CD14-positive monocyte (primary cell): ENCODE results near the gene SYNGR4. TPM values are rescaled to one million over a fixed set of nuclear protein-coding genes. Genes with fewer than 3 reads are reported as not detected.

Source experiments
- DNase-seq, 3 donors: peaks; one replicate each; pipeline ENCODE4 v3.0.0-alpha.2; 2011 to 2022
- H2AFZ ChIP-seq: 2 replicates; pipeline ENCODE4 v1.6.0; 2012; ENCODE audit warnings: mild to moderate bottlenecking, low read depth, low read length, inconsistent platforms; ENCODE audit not compliant: insufficient read depth, poor library complexity, severe bottlenecking
- H3K27ac ChIP-seq, 2 donors: 1 replicate in 1 of 2; 2 replicates in 1 of 2; pipeline ENCODE4 v1.5.1; 2012 to 2013; ENCODE audit warnings: low read length in 2 of 2, control low read depth in 1 of 2, inconsistent platforms in 1 of 2, low read depth in 1 of 2, mild to moderate bottlenecking in 1 of 2
- H3K27me3 ChIP-seq, 2 donors: one replicate each; pipeline versions ENCODE4 v1.6.0 to v1.6.1; 2011 to 2013; ENCODE audit warnings: low read length in 2 of 2; ENCODE audit not compliant: control insufficient read depth in 2 of 2, insufficient read depth in 2 of 2
- H3K36me3 ChIP-seq, 2 donors: replicated peaks in 1 of 2; 1 replicate in 1 of 2; 2 replicates in 1 of 2; pipeline versions ENCODE4 v1.5.1 to v1.6.1; 2012 to 2013; ENCODE audit warnings: low read length in 2 of 2, control low read depth in 1 of 2, inconsistent platforms in 1 of 2, mild to moderate bottlenecking in 1 of 2; ENCODE audit not compliant: insufficient read depth in 2 of 2, control insufficient read depth in 1 of 2
- H3K4me1 ChIP-seq, 2 donors: 1 replicate in 1 of 2; 2 replicates in 1 of 2; pipeline versions ENCODE4 v1.5.1 to v1.6.1; 2012 to 2013; ENCODE audit warnings: low read length in 2 of 2, control low read depth in 1 of 2, inconsistent platforms in 1 of 2, mild to moderate bottlenecking in 1 of 2, moderate library complexity in 1 of 2; ENCODE audit not compliant: insufficient read depth in 2 of 2, control insufficient read depth in 1 of 2
- H3K4me2 ChIP-seq: replicated peaks from 2 replicates; pipeline ENCODE3; 2012; ENCODE audit warnings: low read length, moderate library complexity, mild to moderate bottlenecking; ENCODE audit not compliant: poor library complexity, severe bottlenecking; ENCODE audit errors: extremely low read depth
- H3K4me3 ChIP-seq, 3 experiments: fragments of 200-600 bp in 1 of 3; sonication (generic) in 1 of 3; replicated peaks in 1 of 3; 1 replicate in 2 of 3; 2 replicates in 1 of 3; pipeline ENCODE4 v1.5.1; 2011 to 2013; ENCODE audit warnings: low read length in 3 of 3, mild to moderate bottlenecking in 3 of 3, control low read depth in 2 of 3, low read depth in 2 of 3, inconsistent platforms in 1 of 3, moderate library complexity in 1 of 3
- H3K79me2 ChIP-seq: 2 replicates; pipeline ENCODE4 v1.6.0; 2012; ENCODE audit warnings: mild to moderate bottlenecking, control low read depth, inconsistent platforms, low read length, moderate library complexity; ENCODE audit not compliant: insufficient read depth
- H3K9ac ChIP-seq: 2 replicates; pipeline ENCODE4 v1.6.0; 2017; ENCODE audit warnings: low read length, mild to moderate bottlenecking; ENCODE audit not compliant: insufficient read depth, poor library complexity, severe bottlenecking
- H3K9me3 ChIP-seq, 2 donors: replicated peaks in 1 of 2; 1 replicate in 1 of 2; 2 replicates in 1 of 2; pipeline versions ENCODE4 v1.5.1 to v1.6.1; 2012 to 2013; ENCODE audit warnings: low read length in 2 of 2, control low read depth in 1 of 2; ENCODE audit not compliant: control insufficient read depth in 1 of 2, insufficient read depth in 1 of 2
- H4K20me1 ChIP-seq: 2 replicates; pipeline ENCODE4 v1.6.0; 2012; ENCODE audit warnings: mild to moderate bottlenecking, low read length, control low read depth, moderate library complexity; ENCODE audit not compliant: insufficient read depth
- H3K27ac Mint-ChIP-seq, 7 donors: one replicate each; pipeline ENCODE4 v1.8.0; 2020; ENCODE audit warnings: mild to moderate bottlenecking in 7 of 7, mixed read lengths in 7 of 7, moderate library complexity in 6 of 7, inconsistent platforms in 2 of 7
- H3K27me3 Mint-ChIP-seq, 3 donors: one replicate each; pipeline ENCODE4 v1.8.0; 2021 to 2022; ENCODE audit warnings: low read depth in 3 of 3, mild to moderate bottlenecking in 3 of 3, mixed read lengths in 3 of 3, moderate library complexity in 3 of 3, inconsistent platforms in 1 of 3
- H3K36me3 Mint-ChIP-seq, 2 donors: one replicate each; pipeline ENCODE4 v1.8.0; 2020; ENCODE audit warnings: mixed read lengths in 2 of 2, inconsistent platforms in 1 of 2, mild to moderate bottlenecking in 1 of 2
- H3K4me1 Mint-ChIP-seq: one replicate; pipeline ENCODE4 v1.8.0; 2020; ENCODE audit warnings: mild to moderate bottlenecking, mixed read lengths
- H3K4me3 Mint-ChIP-seq, 2 donors: one replicate each; pipeline ENCODE4 v1.8.0; 2020; ENCODE audit warnings: mild to moderate bottlenecking in 2 of 2, mixed read lengths in 2 of 2, moderate library complexity in 1 of 2
- H3K9me3 Mint-ChIP-seq, 7 donors: one replicate each; pipeline ENCODE4 v1.8.0; 2020 to 2022; ENCODE audit warnings: mixed read lengths in 7 of 7, mild to moderate bottlenecking in 6 of 7, moderate library complexity in 6 of 7, inconsistent platforms in 2 of 7
- CTCF ChIP-seq: fragments of 200-600 bp; IDR thresholded peaks from one replicate; pipeline ENCODE4 v1.8.0; 2022; ENCODE audit warnings: antibody characterized with exemption, mild to moderate bottlenecking
- WGBS: methylation state at CpG from one replicate; pipeline ENCODE4 v1.1.5; 2013; ENCODE audit warnings: missing lambda C conversion rate; ENCODE audit not compliant: insufficient coverage; 5-methylcytosine and 5-hydroxymethylcytosine counted together
- intact Hi-C, 2 donors: fragments of 100-400 bp; cut with micrococcal nuclease; formaldehyde crosslinking; loops; one replicate each; pipeline versions ENCODE4 v1.15.0 to v1.15.1; 2023
- polyA plus RNA-seq, 3 donors: library from polyadenylated mRNA; depleted of rRNA in 1 of 3; unstranded in 2 of 3; stranded (reverse) in 1 of 3; fragments of 300-500 nt in 2 of 3; fragments of >200 nt in 1 of 3; fragmentation: Illumina TruSeq in 2 of 3; gene quantifications; 1 replicate in 2 of 3; 2 replicates in 1 of 3; pipeline ENCODE4 v1.2.3, GENCODE V29; 2012 to 2021

SYNGR4 gene
- polyA plus RNA-seq, 3 donors, result not detected

- Mint-ChIP-seq H3K4me3 (peak overlapping the region; percentile 89 to 93), H3K27ac (peak overlapping the region; percentile 94 to 100 (median 98)), H3K4me1 (peaks cover 49% of the 10 kb centered on the region), H3K36me3 (peaks cover 2 to 6% of the 10 kb centered on the region in 2 donors), H3K27me3 (peaks cover 0 to 5% (median 2%) of the 10 kb centered on the region in 3 donors), H3K9me3 (peaks cover 0 to 8% (median 0%) of the 10 kb centered on the region in 7 donors)
- peaks cover 39% of the 10 kb centered on the region for H3K79me2 ChIP-seq
- no peaks in the 10 kb centered on the region for H3K36me3 ChIP-seq
- H4K20me1 ChIP-seq, result peaks cover 3% of the 10 kb centered on the region
- H3K27me3 ChIP-seq, result no peaks in the 10 kb centered on the region
- H3K27ac ChIP-seq, result peak overlapping the region; percentile 94 to 99
- no peak for TF ChIP-seq CTCF
- H3K9me3 ChIP-seq, result no peaks in the 10 kb centered on the region
- 0% methylated on average over 21 of the region's 22 CpGs for whole genome bisulfite sequencing
- intact Hi-C loops, result loop anchor here (1.0 to 10.0 kb wide), 6 partner anchors 8 to 674 kb away; partner anchors contain the start of genes CARD8 (in 1 of the 2), DBP (in 1 of the 2), GYS1 (in 1 of the 2) and PPP1R15A (in 1 of the 2)
- peaks cover 47 to 54% of the 10 kb centered on the region in 2 donors for H3K4me1 ChIP-seq
- peak overlapping the region; percentile 70 for H2AFZ ChIP-seq
- H3K4me2 ChIP-seq, result peak overlapping the region; percentile 92
- peak; percentile 92 to 96 (median 92) for DNase-seq
- peak overlapping the region; percentile 59 to 89 (median 75) for H3K4me3 ChIP-seq
- peak overlapping the region; percentile 82 for H3K9ac ChIP-seq
Observed at GRCh38 chr19:48321372-48321621, 42.9 kb upstream of the SYNGR4 start.

DNA sequence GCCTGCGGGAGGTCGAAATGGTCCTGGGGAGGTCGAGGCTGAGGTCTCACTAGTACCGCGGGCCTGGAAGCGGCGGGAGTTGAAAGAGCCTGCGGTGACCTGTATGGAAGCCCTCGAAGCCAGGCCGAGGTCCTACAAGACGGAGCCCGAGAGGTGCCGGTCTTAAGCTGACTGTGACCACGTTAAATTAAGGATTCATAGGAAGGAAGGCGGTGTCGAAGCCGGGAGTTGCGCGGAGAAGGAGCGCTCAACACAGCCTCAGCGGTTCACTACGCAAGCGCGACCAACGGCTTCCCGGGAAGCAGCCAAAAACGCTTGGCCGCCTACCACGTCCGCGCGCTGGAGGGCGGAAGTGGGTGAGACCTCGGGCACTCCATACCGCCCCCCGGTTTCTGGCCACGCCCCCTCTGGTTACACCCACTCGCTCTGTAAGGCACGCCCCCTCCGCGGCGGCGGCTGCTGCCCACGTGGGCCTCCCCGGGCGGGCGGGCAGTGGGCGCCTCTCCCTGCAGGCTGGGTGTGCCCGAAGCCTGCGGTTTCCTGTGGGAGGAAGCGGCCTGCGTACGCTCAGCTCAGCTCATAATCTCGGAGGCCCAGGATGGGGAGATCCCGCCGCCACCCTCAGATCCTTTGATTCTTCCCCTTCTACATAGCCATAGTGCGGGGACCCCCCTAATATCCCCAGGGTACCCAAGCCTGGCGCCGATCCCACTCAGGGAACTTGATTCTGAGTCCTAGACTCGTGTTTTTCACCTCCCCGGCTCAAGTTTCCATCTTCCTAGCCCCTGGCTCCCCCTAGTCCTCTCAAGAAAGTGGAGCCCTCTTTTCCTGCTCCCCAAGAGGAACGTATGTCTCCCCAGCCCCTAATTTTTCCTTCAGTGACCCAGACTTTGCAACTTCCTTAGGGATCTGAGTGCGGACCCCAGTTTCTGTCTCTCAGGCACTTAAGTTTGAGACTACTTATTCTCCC is 42.3 kb upstream of the SYNGR4 start:
- no peak for TF ChIP-seq CTCF
- H3K36me3 ChIP-seq, result peaks cover 0 to 2% of the 10 kb centered on the region in 2 donors
- peaks cover 0 to 8% (median 0%) of the 10 kb centered on the region in 7 donors for H3K9me3 Mint-ChIP-seq
- peak overlapping the region; percentile 82 for H3K9ac ChIP-seq
- DNase-seq, result peak; percentile 98 to 99 (median 99)
- H4K20me1 ChIP-seq, result peaks cover 9% of the 10 kb centered on the region
- H2AFZ ChIP-seq, result peak overlapping the region; percentile 70
- H3K27ac ChIP-seq, result peak overlapping the region; percentile 94 to 99
- intact Hi-C loops, result loop anchor here (1.0 to 10.0 kb wide), 6 partner anchors 7 to 673 kb away; partner anchors contain the start of genes CARD8 (in 1 of the 2), DBP (in 1 of the 2), GYS1 (in 1 of the 2) and PPP1R15A (in 1 of the 2)
- no peaks in the 10 kb centered on the region for H3K9me3 ChIP-seq
- no peaks in the 10 kb centered on the region for H3K27me3 ChIP-seq
- 0% methylated on average over 59 of the region's 63 CpGs for WGBS
- peaks cover 46% of the 10 kb centered on the region for H3K79me2 ChIP-seq
- H3K4me1 ChIP-seq, result peaks cover 53 to 60% of the 10 kb centered on the region in 2 donors
- peak overlapping the region; percentile 99 to 100 (median 99) for H3K27ac Mint-ChIP-seq
- peaks cover 53% of the 10 kb centered on the region for H3K4me1 Mint-ChIP-seq
- H3K27me3 Mint-ChIP-seq, result peaks cover 0 to 3% (median 2%) of the 10 kb centered on the region in 3 donors
- peak overlapping the region; percentile 59 to 89 (median 75) for H3K4me3 ChIP-seq
- peak overlapping the region; percentile 89 to 93 for H3K4me3 Mint-ChIP-seq
- H3K36me3 Mint-ChIP-seq, result peaks cover 6 to 12% of the 10 kb centered on the region in 2 donors
- H3K4me2 ChIP-seq, result peak overlapping the region; percentile 92
